Left renal pelvis (tissue), 4 donors: ENCODE measurements around the gene SPSB4. TPM values are rescaled to one million over a fixed set of nuclear protein-coding genes. Genes with fewer than 3 reads are reported as not detected.

Source experiments
- DNase-seq, 4 donors: peaks; one replicate each; pipeline ENCODE4 v3.0.0-alpha.2; 2013; ENCODE audit warnings: low read depth in 4 of 4, low spot score in 3 of 4
- polyA plus RNA-seq, 4 donors: library from polyadenylated mRNA; unstranded; fragments of 120-200 nt; gene quantifications; one replicate each; pipeline ENCODE4 v1.2.1, GENCODE V29; 2013; ENCODE audit not compliant: insufficient read length in 4 of 4

The SPSB4 gene
- polyA plus RNA-seq, 4 donors: 9.7 to 17.3 (median 15.9) TPM

GRCh38 chr3:141052201-141053069 lies 1.3 kb downstream of the SPSB4 start:
- DNase-seq: peak in 1 of 4 donors; percentile 53

GRCh38 chr3:141055136-141055535 lies 4.0 kb downstream of the SPSB4 start:
- DNase-seq: no peak

GRCh38 chr3:141055536-141056445 lies 4.6 kb downstream of the SPSB4 start:
- DNase-seq: no peak

- DNase-seq: peak in 2 of 4 donors; percentile 39 to 61
Measured at GRCh38 chr3:141056751-141057171, 5.6 kb downstream of the SPSB4 start.

DNA sequence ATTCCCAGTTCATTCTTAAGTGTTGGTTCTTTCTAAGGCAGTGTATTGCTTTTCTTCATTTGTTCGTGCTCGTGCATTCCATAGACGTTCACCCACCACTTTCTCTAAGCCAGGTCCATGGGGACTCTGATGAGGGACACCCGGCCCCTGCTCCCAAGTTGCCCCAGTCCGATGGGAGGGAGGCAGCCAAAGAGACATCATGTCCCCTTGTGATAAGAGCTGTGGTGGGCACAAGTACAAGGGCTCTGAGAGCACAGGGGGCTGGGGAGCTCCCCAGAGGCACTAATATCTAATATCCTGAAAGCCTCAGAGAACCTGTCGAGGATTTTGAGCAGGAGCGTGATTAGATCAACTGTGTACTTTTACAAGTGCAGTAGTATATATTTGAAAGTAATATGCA lies 6.3 kb downstream of the SPSB4 start:
- DNase-seq: no peak

GRCh38 chr3:141057946-141058800 lies 7.0 kb downstream of the SPSB4 start:
- DNase-seq: no peak

GRCh38 chr3:141058996-141059395 lies 7.8 kb downstream of the SPSB4 start:
- DNase-seq: no peak

- DNase-seq: no peak
Measured at GRCh38 chr3:141059816-141060215, 8.7 kb downstream of the SPSB4 start.

- DNase-seq: no peak
Measured at GRCh38 chr3:141060327-141060726, 9.2 kb downstream of the SPSB4 start.

DNA sequence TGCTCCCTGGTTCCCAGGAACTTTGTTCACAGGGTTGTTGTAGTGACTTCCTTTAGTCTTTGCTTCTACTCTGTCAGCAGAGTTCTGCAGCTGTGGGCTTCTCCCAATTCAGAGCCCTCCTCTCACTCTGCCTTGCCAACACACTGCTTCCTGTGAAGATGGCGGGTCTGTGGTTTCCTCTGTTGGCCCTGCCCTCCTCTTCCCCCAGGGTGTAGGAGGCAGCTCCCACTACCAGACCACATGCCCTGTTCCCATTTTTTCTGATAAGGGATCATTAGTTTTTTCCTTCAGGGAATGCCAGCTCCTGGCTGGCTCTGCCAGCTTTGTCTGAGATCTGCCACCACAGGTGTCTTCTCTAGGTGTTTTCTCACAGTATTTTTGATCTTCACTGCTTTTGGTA lies 12.7 kb downstream of the SPSB4 start:
- DNase-seq: no peak

DNA sequence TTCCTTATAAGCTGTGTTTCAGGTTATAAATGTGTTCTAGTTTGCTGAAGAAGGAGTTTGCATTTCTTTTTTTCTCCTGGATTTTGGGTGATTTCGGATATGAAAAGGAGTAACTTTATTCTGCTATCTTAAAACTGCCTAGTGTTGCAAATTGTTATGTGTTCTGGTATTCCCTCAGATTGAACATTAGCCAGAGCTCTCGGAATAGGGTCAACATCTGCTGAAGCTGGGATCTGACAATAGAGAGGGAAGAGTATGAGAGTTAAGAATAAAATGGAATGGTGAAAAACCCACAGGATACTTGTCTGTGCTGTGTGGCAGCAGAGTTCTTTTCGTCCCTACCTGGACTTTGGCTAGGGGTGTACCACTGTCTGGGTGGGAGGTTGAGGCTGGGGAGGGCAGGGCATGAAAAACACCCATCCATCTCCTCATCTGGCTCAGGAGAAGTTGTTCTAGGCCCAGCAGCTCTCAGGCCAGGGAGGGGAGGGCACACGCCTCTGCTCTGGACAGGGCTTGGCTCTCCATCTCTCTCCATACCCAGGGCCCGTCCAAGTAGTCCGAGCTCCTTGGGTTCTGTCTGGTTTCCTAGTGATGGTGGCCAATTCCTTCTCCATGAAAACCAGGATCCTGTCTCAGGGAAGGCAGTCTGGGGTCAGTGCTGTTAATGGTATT lies 13.2 kb downstream of the SPSB4 start:
- DNase-seq: no peak

DNA sequence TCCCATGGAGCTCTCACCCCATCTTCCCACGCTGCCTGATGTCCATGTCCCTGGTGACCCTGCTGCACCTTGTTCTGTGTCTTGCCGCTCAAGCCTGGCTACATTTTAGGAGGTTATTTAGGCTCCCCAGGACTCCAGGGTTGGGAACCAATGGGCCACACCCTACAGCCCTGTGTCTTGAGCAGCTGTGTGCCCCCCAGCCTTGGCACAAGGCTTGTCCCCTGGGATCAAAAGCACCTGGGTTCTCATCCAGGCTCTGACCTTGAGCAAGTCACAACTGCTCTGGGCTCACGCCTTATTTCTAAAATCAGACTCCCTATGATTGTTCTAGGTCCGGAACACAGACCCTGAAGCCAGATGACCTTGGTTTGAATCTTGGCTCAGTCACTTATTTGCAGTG lies 14.1 kb downstream of the SPSB4 start:
- no peak for DNase-seq

DNA sequence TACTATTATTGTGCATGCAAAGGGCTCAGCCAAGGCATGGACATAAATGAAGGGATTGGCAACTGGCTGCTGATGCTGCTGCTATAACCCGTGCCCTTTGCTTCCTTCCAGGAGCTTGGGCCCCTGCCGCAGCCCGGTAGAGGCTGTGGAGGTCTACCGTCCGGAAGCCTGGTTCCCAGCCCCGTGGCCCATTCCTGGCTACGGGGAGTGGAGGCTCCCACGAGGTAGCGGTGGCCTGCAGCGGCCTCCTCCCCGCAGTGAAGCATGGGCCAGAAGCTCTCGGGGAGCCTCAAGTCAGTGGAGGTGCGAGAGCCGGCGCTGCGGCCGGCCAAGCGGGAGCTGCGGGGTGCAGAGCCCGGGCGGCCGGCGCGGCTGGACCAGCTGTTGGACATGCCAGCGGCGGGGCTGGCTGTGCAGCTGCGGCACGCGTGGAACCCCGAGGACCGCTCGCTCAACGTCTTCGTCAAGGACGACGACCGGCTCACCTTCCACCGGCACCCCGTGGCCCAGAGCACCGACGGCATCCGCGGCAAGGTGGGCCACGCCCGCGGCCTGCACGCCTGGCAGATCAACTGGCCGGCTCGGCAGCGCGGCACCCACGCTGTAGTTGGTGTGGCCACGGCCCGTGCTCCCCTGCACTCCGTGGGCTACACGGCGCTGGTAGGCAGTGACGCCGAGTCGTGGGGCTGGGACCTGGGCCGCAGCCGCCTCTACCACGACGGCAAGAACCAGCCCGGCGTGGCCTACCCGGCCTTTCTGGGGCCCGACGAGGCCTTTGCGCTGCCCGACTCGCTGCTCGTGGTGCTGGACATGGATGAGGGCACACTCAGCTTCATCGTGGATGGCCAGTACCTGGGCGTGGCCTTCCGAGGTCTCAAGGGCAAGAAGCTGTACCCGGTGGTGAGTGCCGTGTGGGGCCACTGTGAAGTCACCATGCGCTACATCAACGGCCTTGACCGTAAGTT lies 15.0 kb downstream of the SPSB4 start:
- DNase-seq: no peak

GRCh38 chr3:141067206-141067974 lies 16.2 kb downstream of the SPSB4 start:
- DNase-seq: no peak

DNA sequence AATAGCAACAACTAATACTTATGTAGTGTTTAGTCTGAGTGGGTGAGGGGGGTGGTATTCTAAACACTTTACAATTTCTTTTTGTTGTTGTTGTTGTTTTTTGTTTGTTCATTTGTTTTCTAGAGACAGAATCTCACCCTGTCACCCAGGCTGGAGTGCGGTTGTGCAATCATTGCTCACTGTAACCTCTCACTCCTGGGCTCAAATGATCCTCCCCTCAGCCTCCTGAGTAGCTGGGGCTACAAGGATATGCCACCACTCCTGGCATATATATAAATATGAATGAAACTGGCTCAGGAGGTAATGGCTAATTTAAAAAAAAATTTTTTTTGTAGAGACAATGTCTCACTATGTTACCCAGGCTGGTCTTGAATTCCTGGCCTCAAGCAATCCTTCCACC lies 19.1 kb downstream of the SPSB4 start:
- DNase-seq: no peak

DNA sequence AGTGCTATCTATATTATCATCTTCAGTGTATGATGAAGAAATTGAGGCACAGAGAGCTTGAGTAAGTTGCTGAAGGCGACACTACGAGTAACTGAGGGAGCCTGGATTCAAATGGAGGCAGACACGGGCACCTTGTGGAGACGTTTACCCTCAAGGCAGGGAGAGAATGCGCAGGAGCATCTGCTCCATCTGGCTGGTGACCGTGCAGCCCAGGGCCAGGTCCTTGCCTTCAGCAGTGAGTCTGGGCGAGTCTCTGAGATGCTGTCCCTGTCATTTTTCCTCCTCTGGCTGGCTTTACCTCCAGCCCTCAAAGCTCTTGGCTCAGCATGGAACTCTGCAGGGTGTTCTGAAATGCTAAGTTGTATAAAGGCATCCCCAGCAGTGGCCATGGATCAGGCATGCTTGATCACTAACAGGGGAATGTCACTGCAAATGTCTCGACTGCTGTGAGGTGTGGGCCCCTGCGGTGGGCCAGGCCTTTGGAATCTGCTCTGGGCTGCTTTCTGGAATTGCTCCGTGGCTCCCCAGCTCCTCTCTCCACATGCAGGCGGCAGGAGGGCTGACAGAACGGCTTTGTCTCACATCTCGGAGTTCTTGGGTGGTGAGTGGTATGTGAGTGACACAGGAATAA lies 19.7 kb downstream of the SPSB4 start:
- DNase-seq: no peak

DNA sequence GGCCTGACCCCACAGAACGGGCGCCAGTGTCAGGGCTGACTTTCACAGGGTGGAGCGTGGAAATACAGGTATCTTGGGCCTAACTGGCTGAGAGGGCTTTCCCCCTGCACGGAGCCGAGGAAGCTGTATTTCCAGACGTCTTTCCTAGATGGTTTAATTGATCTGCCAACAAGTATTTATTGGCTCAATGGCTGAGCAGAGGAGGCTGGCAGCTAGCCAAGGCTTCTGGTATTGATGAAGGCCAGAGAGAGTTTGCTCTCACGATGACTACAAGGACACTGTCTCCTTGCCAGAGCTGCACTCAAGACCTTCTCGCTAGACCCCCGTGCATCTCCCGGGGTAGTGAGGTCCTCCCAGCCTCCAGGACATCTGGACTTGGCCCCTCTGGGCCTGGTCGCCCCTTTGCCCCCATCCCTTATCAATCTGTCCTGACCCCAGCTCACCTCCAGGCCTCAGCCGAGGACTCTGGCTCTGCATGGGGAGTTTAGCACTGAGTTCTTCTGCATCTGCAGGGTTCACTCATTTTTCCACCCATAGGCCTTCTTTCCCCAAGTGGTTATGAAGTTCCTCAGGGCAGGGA lies 20.6 kb downstream of the SPSB4 start:
- no peak for DNase-seq
